ENCODE measurements around the gene CFAP161. TPM values are rescaled to one million over a fixed set of nuclear protein-coding genes. Genes with fewer than 3 reads are reported as not detected.
A peak's percentile ranks its signal among the peaks of the same experiment; 100 is the strongest.

The CFAP161 gene
- total and polyA plus RNA-seq, 9 of the 15 experiments (the other 6 are each of a cell fraction or from before 2014, with no cell fraction given): 25.8 to 83.3 (median 75.6) TPM

- TF ChIP-seq TBL1XR1 (IDR thresholded peaks at IDR 0.05; ENCODE audit: low read length in 2 of 2) (peak in 1 of 2 experiments; percentile 68; a peak in 1 of 4 replicates), POLR3A (IDR thresholded peaks at IDR 0.05; ENCODE audit: borderline replicate concordance, extremely low read depth, insufficient read depth, insufficient read length) (no peak), GATAD2B (IDR thresholded peaks at IDR 0.05; ENCODE audit: borderline replicate concordance) (0 out of 2 replicates have a peak, but pooled peaks have one; percentile 14), SMARCA4 (IDR thresholded peaks at IDR 0.05) (peak; percentile 89), MAX (CRISPR knock-in tag; IDR thresholded peaks at IDR 0.05) (no peak), HNRNPH1 (optimal IDR thresholded peaks at IDR 0.05; ENCODE audit: low read depth, low read length) (no peak), SIX5 (IDR thresholded peaks at IDR 0.05; ENCODE audit: borderline replicate concordance in 1 of 2, insufficient read depth in 1 of 2, low read depth in 1 of 2, low read length in 2 of 2) (no peak), ZNF589 (CRISPR knock-in tag; IDR thresholded peaks at IDR 0.05; ENCODE audit: low read depth) (no peak), RCOR1 (IDR thresholded peaks at IDR 0.05; ENCODE audit: borderline replicate concordance in 1 of 2, low read depth in 2 of 2, low read length in 2 of 2) (peak; percentile 29 to 88; a peak in 3 of 4 replicates), HDAC3 (IDR thresholded peaks at IDR 0.05; ENCODE audit: borderline replicate concordance, partially characterized antibody) (peak; percentile 18), ZNF76 (CRISPR knock-in tag; IDR thresholded peaks at IDR 0.05; ENCODE audit: borderline replicate concordance) (no peak), RREB1 (CRISPR knock-in tag; IDR thresholded peaks at IDR 0.05) (no peak), KDM2B (CRISPR knock-in tag; IDR thresholded peaks at IDR 0.05) (no peak), FOSL1 (tag; conservative IDR thresholded peaks at IDR 0.05) (peak; percentile 65), SPI1 (IDR thresholded peaks at IDR 0.05; ENCODE audit: borderline replicate concordance, low read depth, low read length) (peak; percentile 21; the same call in 1 of the 2 replicates), NCOA2 (IDR thresholded peaks at IDR 0.05; ENCODE audit: partially characterized antibody in 2 of 2) (no peak), EP300 (IDR thresholded peaks at IDR 0.05; ENCODE audit: low read length) (peak; percentile 91), UBTF (IDR thresholded peaks at IDR 0.05; ENCODE audit: borderline replicate concordance in 1 of 2, low read depth in 2 of 2, low read length in 2 of 2) (no peak), ZNF197 (CRISPR knock-in tag; IDR thresholded peaks at IDR 0.05; ENCODE audit: low read depth) (no peak), KDM1A (IDR thresholded peaks at IDR 0.05) (peak; percentile 83 to 84), RB1 (IDR thresholded peaks at IDR 0.05; ENCODE audit: low read depth) (no peak)
Measured at GRCh38 chr15:81085213-81085612, 48.9 kb upstream of the CFAP161 start (continued).
